Measurements from ENCODE around the gene UGGT1.

- TF ChIP-seq, protein P1, sequence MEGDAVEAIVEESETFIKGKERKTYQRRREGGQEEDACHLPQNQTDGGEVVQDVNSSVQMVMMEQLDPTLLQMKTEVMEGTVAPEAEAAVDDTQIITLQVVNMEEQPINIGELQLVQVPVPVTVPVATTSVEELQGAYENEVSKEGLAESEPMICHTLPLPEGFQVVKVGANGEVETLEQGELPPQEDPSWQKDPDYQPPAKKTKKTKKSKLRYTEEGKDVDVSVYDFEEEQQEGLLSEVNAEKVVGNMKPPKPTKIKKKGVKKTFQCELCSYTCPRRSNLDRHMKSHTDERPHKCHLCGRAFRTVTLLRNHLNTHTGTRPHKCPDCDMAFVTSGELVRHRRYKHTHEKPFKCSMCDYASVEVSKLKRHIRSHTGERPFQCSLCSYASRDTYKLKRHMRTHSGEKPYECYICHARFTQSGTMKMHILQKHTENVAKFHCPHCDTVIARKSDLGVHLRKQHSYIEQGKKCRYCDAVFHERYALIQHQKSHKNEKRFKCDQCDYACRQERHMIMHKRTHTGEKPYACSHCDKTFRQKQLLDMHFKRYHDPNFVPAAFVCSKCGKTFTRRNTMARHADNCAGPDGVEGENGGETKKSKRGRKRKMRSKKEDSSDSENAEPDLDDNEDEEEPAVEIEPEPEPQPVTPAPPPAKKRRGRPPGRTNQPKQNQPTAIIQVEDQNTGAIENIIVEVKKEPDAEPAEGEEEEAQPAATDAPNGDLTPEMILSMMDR (IDR thresholded peaks at IDR 0.05; ENCODE audit: extremely low read depth in 1 of 2, insufficient read depth in 1 of 2, low read depth in 1 of 2, low read length in 2 of 2) = no peak
- TF ChIP-seq EZH2 (IDR thresholded peaks at IDR 0.05; ENCODE audit: borderline replicate concordance, low read depth, low read length, severe bottlenecking) (no peak), POLR2AphosphoS5 (IDR thresholded peaks at IDR 0.05; ENCODE audit: insufficient read depth, low read depth, low read length) (no peak), POLR2A (IDR thresholded peaks at IDR 0.05; ENCODE audit: low read depth, low read length) (no peak), JUN (IDR thresholded peaks at IDR 0.05; ENCODE audit: borderline replicate concordance, insufficient read depth, insufficient read length, low read depth) (no peak), MYC (IDR thresholded peaks at IDR 0.05; ENCODE audit: low read depth, low read length) (no peak)
- TF ChIP-seq, protein P2, sequence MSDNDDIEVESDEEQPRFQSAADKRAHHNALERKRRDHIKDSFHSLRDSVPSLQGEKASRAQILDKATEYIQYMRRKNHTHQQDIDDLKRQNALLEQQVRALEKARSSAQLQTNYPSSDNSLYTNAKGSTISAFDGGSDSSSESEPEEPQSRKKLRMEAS (IDR thresholded peaks at IDR 0.05; ENCODE audit: insufficient read depth, insufficient read length) = no peak
Measured at GRCh38 chr2:128084757-128085156, 6.2 kb upstream of the UGGT1 start.

Measured in endothelial cell of umbilical vein (primary cell).